Mesenteric fat pad (tissue), 1 donor: ENCODE data around the gene INTS6. TPM values are rescaled to one million over a fixed set of nuclear protein-coding genes. Genes with fewer than 3 reads are reported as not detected.

Experiments
- DNase-seq: peaks from one replicate; pipeline ENCODE4 v3.0.0-alpha.2; 2020; ENCODE audit warnings: low spot score
- long read RNA-seq: library from polyadenylated mRNA; unstranded; transcript quantifications from one replicate; pipeline ENCODE4 v2.0.0, GENCODE V29; 2020
- total RNA-seq: library from RNA; stranded (reverse); fragmentation: NEBNext Ultra II Directional; extraction: Animal tissue kit (Norgen Biotek cat#: 25700); gene quantifications from one replicate; pipeline ENCODE4 v1.2.1, GENCODE V29; 2021
- donor health status: DM: yes; HTN: yes; CAD: no.

The INTS6 gene
- total RNA-seq = 39.8 TPM
- long read RNA-seq, partial matches to known transcripts = 1 of 6 reads
- long read RNA-seq, other reads (novel, unspliced or antisense) = 4 of 6 reads

GRCh38 chr13:51452361-51453206 lies at the start of gene INTS6:
Gene INTS6, minus strand, starts transcription at chr13:51453036. Its CDS starts 511 bp downstream, at chr13:51452525.
- peak; percentile 99 for DNase-seq

DNA sequence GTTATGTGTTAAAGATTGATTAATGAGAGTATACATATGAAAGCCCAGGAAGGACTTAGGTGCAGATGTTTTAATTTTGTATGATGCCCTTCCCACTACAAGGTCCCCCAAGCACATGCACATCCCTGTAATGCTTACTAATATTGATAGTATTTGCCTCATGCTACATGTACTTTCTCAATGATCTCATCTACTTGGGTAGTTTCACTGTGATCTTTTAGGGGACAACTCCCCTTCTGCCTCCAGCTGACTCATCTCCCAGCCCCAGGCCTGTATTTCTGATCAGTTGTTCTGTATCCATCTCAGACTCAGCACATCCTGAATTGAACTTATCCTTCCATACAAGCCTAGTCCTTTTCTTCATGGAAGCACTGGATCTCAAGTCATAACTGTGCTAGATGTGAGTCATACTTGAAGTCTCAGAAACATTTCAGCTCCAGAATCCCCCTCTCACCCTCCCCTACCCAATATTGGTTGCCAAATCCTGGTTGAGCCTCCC lies 49.4 kb upstream of the INTS6 start:
- no peak for DNase-seq

DNA sequence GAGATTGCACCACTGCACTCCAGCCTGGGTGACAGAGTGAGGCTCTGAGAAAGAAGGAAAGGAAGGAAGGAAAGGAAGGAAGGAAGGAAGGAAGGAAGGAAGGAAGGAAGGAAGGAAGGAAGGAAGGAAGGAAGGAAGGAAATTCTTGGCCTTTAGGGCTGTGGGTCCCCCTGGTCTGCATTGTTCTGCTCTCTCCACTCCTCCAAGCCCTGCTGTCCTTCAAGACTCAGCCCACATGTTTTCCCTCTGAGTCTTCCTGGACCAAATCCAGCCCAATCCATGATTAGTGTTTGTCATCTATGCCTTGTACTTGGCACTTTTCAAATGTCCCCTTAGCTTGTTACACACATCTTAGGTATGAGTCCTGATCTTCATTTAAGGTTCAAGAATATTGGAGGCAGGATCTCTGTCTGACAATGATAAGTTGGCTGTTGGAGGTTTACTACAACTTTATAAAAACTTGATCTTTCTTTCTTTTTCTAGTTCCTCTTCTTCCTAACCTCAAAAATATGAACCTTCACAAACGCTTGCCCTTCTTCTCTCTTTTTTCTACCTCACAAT lies 48.8 kb upstream of the INTS6 start:
- no peak for DNase-seq

DNA sequence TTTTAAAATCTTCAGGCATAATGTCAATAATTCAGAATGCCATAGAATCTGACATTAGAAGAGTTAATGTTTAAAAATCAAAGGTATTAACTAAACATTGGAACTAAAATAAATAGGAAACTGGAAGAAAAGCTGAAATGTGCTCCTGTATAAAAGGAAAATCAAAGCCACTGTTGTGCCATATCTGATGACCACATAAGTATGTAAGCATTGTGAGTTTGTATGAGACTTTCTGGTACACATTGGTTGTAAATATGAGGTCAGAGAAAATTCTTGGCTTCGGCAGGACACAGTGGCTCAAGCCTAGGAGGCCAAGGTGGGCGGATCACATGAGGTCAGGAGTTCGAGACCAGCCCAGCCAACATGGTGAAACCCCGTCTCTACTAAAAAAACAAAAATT lies 48.3 kb upstream of the INTS6 start:
- no peak for DNase-seq

DNA sequence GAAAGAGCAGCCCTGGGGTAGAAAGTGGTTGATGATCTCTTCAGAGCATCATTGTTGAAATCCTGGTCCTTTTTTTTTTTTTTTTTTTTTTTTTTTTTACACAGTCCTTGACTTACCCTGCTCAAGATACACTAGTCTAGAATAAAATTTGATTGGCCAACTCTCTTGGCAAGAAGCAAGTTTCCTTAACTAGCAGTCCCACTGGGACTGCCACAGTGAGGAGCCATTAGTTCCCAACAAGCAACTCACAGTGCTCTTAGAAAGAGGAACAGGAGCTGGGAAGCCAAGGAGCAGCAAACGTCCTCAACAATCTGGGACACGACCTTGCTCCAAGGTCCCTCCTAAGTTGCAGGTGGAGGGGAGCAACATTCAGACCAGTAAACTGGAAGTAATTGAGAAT lies 47.9 kb upstream of the INTS6 start:
- DNase-seq = no peak

DNA sequence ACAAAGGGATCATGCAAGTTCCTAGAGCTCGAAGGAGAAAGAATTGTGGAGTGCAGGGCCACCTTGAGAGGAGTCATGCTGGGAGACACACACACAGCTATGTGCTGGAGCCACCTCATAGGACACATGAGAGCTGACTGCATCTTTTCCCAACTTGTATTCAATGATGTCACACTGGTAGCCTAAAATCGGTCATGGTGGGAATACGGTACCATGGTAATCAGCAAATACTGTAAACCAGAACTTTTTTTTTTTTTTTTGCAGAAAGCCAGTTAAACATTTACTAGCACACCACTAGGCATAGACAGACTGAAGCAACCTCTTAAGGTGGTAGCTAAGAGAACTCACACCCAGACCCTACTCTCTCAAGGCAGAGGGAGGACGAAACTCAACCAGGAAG lies 47.0 kb upstream of the INTS6 start:
- no peak for DNase-seq

GRCh38 chr13:51495316-51495715 lies 42.5 kb upstream of the INTS6 start:
- no peak for DNase-seq

GRCh38 chr13:51494156-51494555 lies 41.3 kb upstream of the INTS6 start:
- no peak for DNase-seq

GRCh38 chr13:51488212-51488611 lies 35.4 kb upstream of the INTS6 start:
- DNase-seq = no peak

DNA sequence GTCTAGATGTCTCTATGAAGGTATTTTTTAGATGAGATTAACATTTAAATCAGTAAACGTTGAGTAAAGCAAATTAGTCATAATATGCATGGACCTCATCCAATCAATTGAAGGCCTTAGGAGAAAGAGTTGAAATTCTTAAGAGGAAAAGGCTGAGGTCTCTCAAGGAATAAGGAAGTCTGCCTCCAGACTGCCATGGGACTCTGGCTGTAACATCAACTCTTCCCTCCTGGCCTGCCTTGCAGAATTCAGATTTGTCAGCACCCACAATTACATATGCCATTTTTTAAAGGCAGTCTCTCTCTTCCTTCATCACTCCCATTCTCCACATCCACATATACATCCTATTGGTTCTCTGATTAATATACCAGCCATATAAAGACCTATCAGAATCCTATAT lies 28.8 kb upstream of the INTS6 start:
- DNase-seq = no peak

DNA sequence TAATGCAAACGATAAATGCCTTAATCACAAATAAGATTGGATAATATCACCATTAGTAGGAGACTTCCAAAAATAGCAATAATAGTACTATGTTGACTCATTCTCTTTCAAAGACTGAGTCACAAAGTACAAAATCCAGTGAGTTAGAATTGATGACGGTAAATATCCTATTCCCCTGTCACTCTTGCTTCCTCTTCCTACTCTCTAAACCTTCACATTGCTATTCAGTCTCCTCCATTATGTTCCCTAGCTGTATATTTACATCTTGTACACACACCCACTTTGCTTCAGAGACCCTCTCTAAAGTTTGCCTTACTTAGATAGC lies 26.3 kb upstream of the INTS6 start:
- no peak for DNase-seq

DNA sequence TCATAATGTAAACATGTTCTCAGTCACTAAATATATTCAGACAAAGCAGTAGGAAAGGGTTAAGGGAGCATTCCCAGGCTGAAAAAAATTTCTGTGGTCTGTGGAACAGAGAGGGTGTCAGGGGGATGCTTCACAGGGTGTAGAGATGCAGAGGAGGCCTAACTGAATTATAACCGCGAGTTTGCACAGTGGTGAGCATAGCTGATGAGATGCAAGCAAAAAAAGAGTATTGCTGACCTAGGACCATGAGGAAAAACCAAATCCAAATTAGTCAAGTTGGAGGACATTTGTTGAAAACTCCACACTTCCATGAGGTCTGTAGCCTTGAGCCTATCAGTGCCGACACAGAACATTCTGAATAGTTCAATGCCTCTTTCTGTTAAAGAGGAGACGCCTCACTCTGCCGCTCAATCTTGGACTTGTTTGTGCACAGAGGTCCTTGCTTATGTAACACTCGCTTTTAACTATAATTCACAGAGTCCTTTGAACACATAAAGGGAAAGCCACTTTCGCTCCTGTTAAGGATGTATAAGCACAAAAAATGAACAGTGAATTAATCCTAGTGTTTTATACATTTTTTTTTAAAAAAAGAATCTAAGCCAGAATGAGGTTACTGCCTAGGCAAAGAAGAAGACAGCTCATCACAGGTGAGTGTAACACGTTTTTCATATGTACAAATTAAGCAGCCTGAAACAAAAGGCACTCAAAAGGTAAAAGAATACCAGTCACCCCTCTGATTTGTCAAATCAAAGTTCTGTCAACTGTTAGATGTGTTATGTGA lies 25.8 kb upstream of the INTS6 start:
- DNase-seq = no peak

- DNase-seq = no peak
Observed at GRCh38 chr13:51477653-51478324, 25.0 kb upstream of the INTS6 start.

GRCh38 chr13:51477149-51477548 lies 24.3 kb upstream of the INTS6 start:
- DNase-seq = no peak

- no peak for DNase-seq
Observed at GRCh38 chr13:51475727-51476501, 23.1 kb upstream of the INTS6 start.

- no peak for DNase-seq
Observed at GRCh38 chr13:51469790-51470189, 17.0 kb upstream of the INTS6 start.

- no peak for DNase-seq
Observed at GRCh38 chr13:51467730-51468129, 14.9 kb upstream of the INTS6 start.

DNA sequence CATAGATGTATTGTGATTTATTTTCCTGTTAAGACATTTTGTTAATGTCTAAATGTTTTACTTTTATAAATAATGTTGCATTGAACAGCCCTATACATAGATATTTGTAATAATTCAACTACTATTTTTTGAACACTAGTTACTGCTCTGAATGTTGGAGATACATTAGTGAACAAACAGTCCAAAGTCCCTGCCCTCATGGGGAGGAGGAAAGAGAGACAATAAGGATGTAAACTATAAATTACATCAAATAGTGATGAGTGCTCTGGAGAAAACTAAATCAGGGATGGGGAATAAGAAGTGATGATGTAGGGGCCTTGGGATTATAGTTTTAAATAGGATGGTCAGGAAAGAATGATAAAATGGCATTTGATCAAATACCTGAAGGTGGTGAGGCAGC lies 12.3 kb upstream of the INTS6 start:
- no peak for DNase-seq

DNA sequence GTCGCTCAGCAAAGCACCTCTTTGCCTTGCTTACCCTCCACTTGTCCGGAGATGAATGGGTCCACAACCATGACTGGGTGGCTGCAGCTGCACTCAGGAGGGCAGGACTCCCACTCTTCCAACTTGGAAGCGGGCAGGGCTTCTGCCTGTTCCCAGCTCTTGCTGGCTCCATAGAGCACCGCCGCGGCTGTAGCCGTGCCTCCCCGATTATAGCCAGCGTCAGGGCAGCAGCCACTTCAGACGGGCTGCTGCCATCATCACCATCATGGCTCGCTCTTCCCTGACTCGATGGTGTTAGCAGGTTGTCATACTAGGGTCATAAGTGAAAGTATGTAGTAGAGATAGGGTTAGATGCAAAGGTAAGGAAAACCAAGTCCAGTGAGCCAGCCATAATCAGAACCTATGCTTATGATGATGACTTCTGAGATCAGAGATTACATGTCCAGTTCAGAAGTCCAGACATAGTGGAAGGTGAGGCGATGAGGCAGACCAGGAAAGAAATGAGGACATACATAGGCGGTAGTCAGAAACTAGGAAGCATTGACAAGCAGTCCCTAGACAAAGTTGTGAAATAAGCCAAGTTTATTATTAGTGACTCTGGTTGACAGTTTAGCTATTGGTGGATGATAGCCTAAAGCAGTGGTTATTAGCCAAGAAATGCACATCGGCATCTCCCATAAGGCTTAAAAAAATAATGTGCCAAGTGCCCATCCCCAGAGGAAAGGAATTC lies 4.4 kb upstream of the INTS6 start:
- no peak for DNase-seq

DNA sequence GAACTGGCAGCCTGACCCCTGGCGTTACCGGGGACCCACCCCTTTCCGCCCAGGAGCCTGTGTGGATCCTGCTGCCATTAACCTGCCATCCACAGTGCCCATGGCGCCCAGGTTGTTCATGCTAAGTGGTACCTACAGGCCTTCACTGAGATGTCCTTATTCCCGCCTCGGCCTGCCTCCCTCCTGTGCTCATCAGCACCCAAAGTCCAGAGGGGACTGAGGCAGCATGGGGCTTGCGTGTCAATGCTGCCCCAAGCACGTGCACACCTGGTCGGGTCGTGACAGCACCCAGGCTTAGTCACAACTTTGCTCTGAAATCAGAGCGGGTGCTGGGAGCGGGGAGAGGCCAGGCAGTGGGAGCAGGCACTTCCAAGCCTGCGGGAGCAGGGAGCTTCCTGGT lies 3.7 kb upstream of the INTS6 start:
- DNase-seq = no peak
